Calu3 (cell line): Measurements from ENCODE around the gene CTDP1. TPM values are rescaled to one million over a fixed set of nuclear protein-coding genes. Genes with fewer than 3 reads are reported as not detected.

ENCODE experiments used
- BruUV-seq: library from RNA; stranded (reverse); fragments of 400-500 nt; replicated peaks from 2 replicates; lab custom pipeline; 2021; lab: Mats Ljungman, UMichigan
- CTCF ChIA-PET: fragments of 300-600 bp; sonication (Branson Sonifier 250); formaldehyde crosslinking; loops from one replicate; lab custom pipeline; 2022; ENCODE audit warnings: antibody characterized with exemption; lab: Charles Lee
- DNase-seq: peaks from one replicate; pipeline ENCODE4 v3.0.0; 2022
- H3K27ac Mint-ChIP-seq: one replicate; pipeline ENCODE4 v1.8.0; 2022; ENCODE audit warnings: mixed read lengths; ENCODE audit not compliant: unreplicated experiment
- H3K27me3 Mint-ChIP-seq: one replicate; pipeline ENCODE4 v1.8.0; 2022; ENCODE audit warnings: mixed read lengths; ENCODE audit not compliant: unreplicated experiment
- H3K36me3 Mint-ChIP-seq: one replicate; pipeline ENCODE4 v1.8.0; 2022; ENCODE audit warnings: mild to moderate bottlenecking, moderate library complexity, mixed read lengths; ENCODE audit not compliant: insufficient read depth, unreplicated experiment
- H3K4me1 Mint-ChIP-seq: one replicate; pipeline ENCODE4 v1.8.0; 2022; ENCODE audit warnings: mild to moderate bottlenecking, low read depth, mixed read lengths; ENCODE audit not compliant: unreplicated experiment
- H3K4me3 Mint-ChIP-seq: one replicate; pipeline ENCODE4 v1.8.0; 2022; ENCODE audit warnings: mild to moderate bottlenecking, low read depth, moderate library complexity, mixed read lengths; ENCODE audit not compliant: unreplicated experiment
- H3K9me3 Mint-ChIP-seq: one replicate; pipeline ENCODE4 v1.8.0; 2022; ENCODE audit warnings: low read depth, mixed read lengths; ENCODE audit not compliant: unreplicated experiment
- CTCF ChIP-seq: fragments of 200-600 bp; IDR thresholded peaks from one replicate; pipeline ENCODE4 v1.8.0; 2022; ENCODE audit warnings: antibody characterized with exemption; ENCODE audit not compliant: unreplicated experiment
- intact Hi-C: fragments of 100-400 bp; cut with micrococcal nuclease; formaldehyde crosslinking; loops from one replicate; pipeline ENCODE4 v1.10.0; 2022; ENCODE audit not compliant: unreplicated experiment
- total RNA-seq: library from RNA; stranded (reverse); gene quantifications from 2 replicates; pipeline ENCODE4 v1.2.3, GENCODE V29; 2022

The CTDP1 gene
- total RNA-seq, 1 experiment from 2014 or later, result 15.6 TPM

- H3K9me3 Mint-ChIP-seq, result peaks cover 6% of the 10 kb centered on the region
- peaks cover 58% of the 10 kb centered on the region for H3K36me3 Mint-ChIP-seq
- DNase-seq, result no peak
- CTCF ChIA-PET, result no interaction called here
- intact Hi-C loops, result no loop called here
- no peak overlapping the region for H3K4me3 Mint-ChIP-seq
- BruUV-seq, result no TSS peak
- no peaks in the 10 kb centered on the region for H3K27me3 Mint-ChIP-seq
- no peaks in the 10 kb centered on the region for H3K4me1 Mint-ChIP-seq
- no peak overlapping the region for H3K27ac Mint-ChIP-seq
- no peak for TF ChIP-seq CTCF
Observed at GRCh38 chr18:79732721-79733025, 53.1 kb downstream of the CTDP1 start.

DNA sequence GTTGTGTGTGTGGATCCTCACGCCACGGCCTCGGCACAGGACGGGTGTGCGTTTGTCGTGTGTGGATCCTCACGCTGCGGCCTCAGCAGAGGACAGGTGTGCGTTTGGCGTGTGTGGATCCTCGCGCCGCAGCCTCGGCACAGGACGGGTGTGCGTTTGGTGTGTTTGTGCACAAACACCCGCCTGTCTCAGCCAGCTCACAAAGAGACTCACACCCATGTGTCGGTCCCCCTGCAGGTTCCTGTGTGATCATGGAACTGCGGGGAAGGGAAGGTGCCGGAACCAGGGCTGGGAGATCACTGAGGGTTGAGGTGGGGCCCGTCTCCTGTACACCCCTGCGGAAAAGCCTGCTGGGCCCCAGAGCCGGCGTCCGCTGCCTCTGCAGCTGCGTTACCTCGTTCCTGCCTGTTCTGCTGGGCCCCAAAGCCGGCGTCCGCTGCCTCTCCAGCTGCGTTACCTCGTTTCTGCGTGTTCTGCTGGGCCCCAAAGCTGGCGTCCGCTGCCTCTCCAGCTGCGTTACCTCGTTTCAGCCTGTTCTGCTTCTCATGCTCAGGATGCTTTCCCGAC is 53.6 kb downstream of the CTDP1 start:
- Mint-ChIP-seq H3K4me1 (no peaks in the 10 kb centered on the region), H3K27me3 (no peaks in the 10 kb centered on the region), H3K27ac (no peak overlapping the region), H3K9me3 (peaks cover 7% of the 10 kb centered on the region), H3K4me3 (no peak overlapping the region), H3K36me3 (peaks cover 57% of the 10 kb centered on the region)
- no peak for DNase-seq
- TF ChIP-seq CTCF, result no peak
- CTCF ChIA-PET, result no interaction called here
- intact Hi-C loops, result no loop called here
- no TSS peak for BruUV-seq

DNA sequence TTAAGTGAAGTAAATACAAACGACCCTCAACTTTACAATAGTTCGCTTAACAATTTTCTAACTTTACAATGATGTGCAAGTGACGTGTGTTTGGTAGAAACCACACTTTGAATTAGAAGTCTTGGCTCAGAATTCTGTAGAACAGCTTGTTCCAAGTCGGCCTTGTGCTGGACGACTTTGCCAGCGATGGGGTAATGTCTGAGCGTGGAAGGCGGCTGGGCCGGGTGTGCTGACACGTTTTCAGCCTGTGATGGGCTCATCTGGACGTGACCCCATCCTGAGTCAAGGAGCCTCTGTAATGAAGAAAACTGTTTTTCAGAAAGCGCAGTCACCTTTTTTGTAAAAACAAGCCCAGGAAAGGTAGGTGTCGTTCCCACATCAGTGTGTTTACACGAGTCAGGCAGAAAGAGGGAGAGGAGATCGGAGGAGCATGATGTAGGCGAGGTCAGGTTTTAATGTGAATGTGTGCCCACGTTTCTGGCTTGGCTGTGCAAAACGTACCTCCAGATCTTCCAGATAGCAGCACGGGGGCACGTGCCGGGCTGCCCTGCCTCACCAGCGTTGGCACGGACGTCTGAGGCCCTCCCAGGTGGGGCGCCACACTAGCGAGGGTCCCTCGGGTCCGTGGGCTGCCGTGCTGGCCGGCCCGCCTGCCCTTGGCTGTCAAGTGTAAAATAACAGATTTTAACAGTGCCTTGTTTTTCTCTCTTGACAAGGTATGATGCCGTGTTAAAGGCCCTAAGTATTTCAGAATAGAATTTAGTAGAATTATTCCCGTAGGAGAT is 54.6 kb downstream of the CTDP1 start:
- Mint-ChIP-seq H3K27me3 (no peaks in the 10 kb centered on the region), H3K9me3 (peaks cover 7% of the 10 kb centered on the region), H3K27ac (no peak overlapping the region), H3K36me3 (peaks cover 53% of the 10 kb centered on the region), H3K4me1 (no peaks in the 10 kb centered on the region), H3K4me3 (no peak overlapping the region)
- BruUV-seq, result no TSS peak
- CTCF ChIA-PET, result no interaction called here
- DNase-seq, result no peak
- intact Hi-C loops, result no loop called here
- no peak for TF ChIP-seq CTCF

DNA sequence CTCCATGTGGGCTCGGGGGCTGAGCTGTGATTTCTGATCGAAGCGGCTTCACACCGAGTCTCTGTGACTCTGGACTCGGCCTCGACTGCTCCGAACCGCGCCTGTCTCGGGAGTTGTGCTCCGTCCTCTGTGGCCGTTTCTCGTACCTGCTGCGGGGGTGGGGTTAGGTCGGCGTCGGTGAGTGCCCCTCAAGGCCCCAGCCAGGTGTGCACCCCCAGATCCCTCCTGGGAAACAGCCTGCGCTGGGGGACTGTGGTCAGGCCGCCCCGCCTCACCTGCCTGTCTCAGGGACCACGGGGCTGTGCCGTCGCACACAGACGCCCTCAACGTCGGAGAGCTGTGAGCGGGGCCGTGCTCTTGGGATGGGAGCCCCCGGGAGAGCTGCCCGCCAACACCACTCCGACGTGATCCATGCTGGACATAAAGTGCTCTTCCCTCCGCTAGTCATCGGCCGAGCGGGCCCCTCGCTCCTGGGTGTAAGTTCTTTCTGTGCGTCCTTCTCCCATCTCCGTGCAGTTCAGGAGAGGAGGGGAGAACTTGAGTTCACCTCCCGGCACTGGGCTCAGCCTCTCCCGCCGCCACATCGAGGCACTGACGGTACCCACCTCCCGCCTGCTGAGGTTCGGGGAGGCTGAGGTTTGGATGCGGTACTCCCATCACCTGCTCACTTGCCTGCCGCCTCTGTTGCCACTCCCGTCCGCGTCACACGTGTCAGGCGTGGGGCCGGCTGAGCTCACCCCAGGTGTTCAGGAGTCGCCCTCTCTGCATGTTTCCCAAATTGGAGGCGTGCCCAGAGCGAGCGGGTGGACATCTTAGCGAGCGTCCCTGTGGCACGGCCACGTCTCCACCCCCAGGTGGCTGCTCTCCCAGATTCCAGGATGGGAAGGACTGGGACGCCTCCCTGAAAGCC is 55.7 kb downstream of the CTDP1 start:
- intact Hi-C loops, result no loop called here
- no peak overlapping the region for H3K27ac Mint-ChIP-seq
- no peaks in the 10 kb centered on the region for H3K27me3 Mint-ChIP-seq
- no TSS peak for BruUV-seq
- no peak for DNase-seq
- peaks cover 7% of the 10 kb centered on the region for H3K9me3 Mint-ChIP-seq
- peaks cover 46% of the 10 kb centered on the region for H3K36me3 Mint-ChIP-seq
- no peak overlapping the region for H3K4me3 Mint-ChIP-seq
- CTCF ChIA-PET, result no interaction called here
- H3K4me1 Mint-ChIP-seq, result no peaks in the 10 kb centered on the region
- no peak for TF ChIP-seq CTCF
